NCI-H82 treated with DMSO at 0.1 percent for 48 hours (cell line): Measurements from ENCODE around the gene ZNF667.

Experiments
- DNase-seq: peaks from one replicate; lab custom pipeline; 2025; ENCODE audit not compliant: unreplicated experiment; lab: John Stamatoyannopoulos, UW

ZNF667 gene

GRCh38 chr19:56476651-56477428, at the start of gene ZNF667:
Gene ZNF667 (minus strand): TSS chr19:56477345. CDS start chr19:56462370, 14,975 bp downstream.
- DNase-seq: no peak

- DNase-seq: no peak
Measured at GRCh38 chr19:56525214-56525860, 48.2 kb upstream of the ZNF667 start.

- DNase-seq: no peak
Measured at GRCh38 chr19:56508290-56508778, 31.2 kb upstream of the ZNF667 start.

- peak; percentile 95 for DNase-seq
Measured at GRCh38 chr19:56507446-56508289, 30.5 kb upstream of the ZNF667 start, which contains the start of gene ZNF471. Gene ZNF471 (plus strand): TSS chr19:56507855. CDS start chr19:56511572, 3,717 bp downstream.

GRCh38 chr19:56504581-56504980, 27.4 kb upstream of the ZNF667 start:
- DNase-seq: no peak

- no peak for DNase-seq
Measured at GRCh38 chr19:56491399-56491798, 14.3 kb upstream of the ZNF667 start.

- peak; percentile 79 for DNase-seq
Measured at GRCh38 chr19:56477429-56478338, 539 bp upstream of the ZNF667 start.

- DNase-seq: no peak
Measured at GRCh38 chr19:56476093-56476492, 1.1 kb downstream of the ZNF667 start.

- DNase-seq: no peak
Measured at GRCh38 chr19:56474308-56474707, 2.8 kb downstream of the ZNF667 start.

- DNase-seq: no peak
Measured at GRCh38 chr19:56441206-56441792, 35.8 kb downstream of the ZNF667 start.

GRCh38 chr19:56423985-56424353, 53.2 kb downstream of the ZNF667 start:
- DNase-seq: no peak

- no peak for DNase-seq
Measured at GRCh38 chr19:56423276-56423984, 53.7 kb downstream of the ZNF667 start.

GRCh38 chr19:56405062-56405461, 72.1 kb downstream of the ZNF667 start:
- DNase-seq: no peak

GRCh38 chr19:56404705-56405056, 72.5 kb downstream of the ZNF667 start:
- no peak for DNase-seq

- peak; percentile 68 for DNase-seq
Measured at GRCh38 chr19:56403764-56404704, 73.1 kb downstream of the ZNF667 start, which contains the start of gene ZNF583. Gene ZNF583 (plus strand): TSS chr19:56404332. CDS start chr19:56407115, 2,783 bp downstream.

GRCh38 chr19:56403261-56403660, 73.9 kb downstream of the ZNF667 start:
- DNase-seq: no peak

- no peak for DNase-seq
Measured at GRCh38 chr19:56400485-56400884, 76.7 kb downstream of the ZNF667 start.

GRCh38 chr19:56398809-56399208, 78.3 kb downstream of the ZNF667 start:
- DNase-seq: no peak
